NOMO-1 (cell line): ENCODE data around the gene LGALS13.

ENCODE experiments used
- DNase-seq, 2 experiments: peaks; one replicate each; lab custom pipeline; 2025; ENCODE audit not compliant: unreplicated experiment in 2 of 2; lab: John Stamatoyannopoulos, UW

Gene LGALS13, protein sequence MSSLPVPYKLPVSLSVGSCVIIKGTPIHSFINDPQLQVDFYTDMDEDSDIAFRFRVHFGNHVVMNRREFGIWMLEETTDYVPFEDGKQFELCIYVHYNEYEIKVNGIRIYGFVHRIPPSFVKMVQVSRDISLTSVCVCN

DNA sequence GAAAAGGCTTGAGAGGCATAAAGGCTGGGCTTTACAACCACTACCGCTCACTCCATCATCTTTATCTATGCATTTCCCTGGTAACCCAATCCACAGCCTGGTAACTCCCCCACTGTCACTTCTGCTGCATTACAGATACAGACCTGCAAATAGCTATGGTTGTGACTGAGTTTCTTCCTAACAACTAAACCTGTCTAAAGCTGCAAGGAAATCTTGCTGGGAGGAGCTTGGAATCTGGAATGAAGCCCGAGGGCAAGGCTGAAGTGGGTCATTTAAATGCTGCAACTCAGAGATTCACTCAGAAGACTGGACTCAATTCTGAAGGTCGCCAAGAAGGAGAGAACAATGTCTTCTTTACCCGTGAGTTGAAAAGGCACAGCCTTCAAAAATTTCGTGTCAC is at the start of gene LGALS13:
Gene LGALS13 (plus strand): TSS at position 301 of the 400 bp plus-strand sequence. CDS start 45 bp downstream, at position 346.
- no peak for DNase-seq

DNA sequence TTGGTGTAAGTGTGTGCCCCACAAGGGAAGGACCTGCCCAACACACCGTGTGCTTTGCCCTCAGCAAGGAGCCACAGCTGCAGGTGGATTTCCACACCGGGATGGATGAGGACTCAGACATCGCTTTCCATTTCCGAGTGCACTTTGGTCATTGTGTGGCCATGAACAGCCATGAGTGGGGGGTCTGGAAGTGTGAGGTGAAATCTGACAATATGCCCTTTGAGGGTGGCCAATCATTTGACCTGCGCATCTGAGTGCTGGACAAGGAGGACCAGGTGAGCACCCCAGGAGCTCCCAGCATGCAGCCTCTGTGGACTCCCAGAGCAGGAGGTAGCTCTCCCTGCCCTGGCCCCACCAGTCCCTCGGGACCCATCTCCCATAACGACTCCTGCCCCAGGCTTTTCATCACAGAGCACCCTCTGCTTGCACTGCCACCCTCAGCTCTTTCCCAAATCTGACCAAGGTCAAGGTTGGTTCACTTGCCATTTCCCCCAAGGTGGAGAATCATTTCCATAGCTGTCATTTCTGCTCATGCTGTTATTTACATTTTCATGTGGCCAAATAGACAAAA is 49.2 kb upstream of the LGALS13 start:
- DNase-seq, result no peak

DNA sequence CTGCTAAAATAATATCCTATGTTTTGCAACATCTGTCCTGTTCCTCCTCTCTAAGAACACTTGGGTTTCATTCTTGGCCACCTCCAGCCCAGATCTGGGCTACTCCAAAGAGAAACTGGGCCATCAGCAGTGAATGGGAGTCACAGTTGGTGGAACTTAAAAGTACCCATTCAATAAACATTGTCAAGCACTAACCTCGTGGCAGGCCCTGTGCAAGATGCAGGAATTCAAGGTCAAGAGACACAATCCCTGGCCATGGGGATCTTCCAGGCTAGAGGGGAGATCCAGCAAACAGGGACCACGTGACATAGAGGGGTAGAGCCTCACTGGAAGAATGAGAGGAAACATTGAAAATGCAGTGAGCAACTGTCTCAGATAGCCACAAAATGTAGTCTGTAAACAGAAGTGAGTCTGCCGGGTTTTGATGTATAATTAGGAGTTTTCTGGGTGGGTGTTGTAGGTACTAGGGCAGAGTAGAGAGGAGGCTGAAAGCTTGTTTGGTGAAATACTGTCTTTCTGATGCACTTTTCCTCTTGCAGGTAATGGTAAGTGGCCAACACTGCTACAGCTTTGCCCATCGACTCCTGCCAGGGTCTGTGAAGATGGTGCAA is 47.5 kb upstream of the LGALS13 start:
- DNase-seq, result no peak

DNA sequence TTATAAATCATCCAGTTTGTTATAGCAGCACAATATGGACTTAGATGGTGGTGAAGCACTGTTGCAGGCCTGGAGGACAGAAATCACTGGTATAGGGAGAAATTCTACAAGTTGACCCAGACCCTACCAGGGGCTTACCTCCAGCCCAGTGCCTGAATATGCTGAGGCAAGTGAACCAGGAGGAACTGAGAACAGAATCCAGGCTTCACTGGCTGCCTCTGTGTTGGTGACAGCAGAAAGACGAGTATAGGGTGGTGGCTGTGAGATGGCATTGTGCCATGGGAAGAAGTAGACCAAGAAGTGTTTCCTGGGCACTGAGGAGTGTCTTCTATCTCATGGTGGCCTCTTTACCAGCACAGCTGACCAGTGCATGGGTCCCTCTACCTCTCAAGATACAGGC is 46.4 kb upstream of the LGALS13 start:
- DNase-seq, result no peak

DNA sequence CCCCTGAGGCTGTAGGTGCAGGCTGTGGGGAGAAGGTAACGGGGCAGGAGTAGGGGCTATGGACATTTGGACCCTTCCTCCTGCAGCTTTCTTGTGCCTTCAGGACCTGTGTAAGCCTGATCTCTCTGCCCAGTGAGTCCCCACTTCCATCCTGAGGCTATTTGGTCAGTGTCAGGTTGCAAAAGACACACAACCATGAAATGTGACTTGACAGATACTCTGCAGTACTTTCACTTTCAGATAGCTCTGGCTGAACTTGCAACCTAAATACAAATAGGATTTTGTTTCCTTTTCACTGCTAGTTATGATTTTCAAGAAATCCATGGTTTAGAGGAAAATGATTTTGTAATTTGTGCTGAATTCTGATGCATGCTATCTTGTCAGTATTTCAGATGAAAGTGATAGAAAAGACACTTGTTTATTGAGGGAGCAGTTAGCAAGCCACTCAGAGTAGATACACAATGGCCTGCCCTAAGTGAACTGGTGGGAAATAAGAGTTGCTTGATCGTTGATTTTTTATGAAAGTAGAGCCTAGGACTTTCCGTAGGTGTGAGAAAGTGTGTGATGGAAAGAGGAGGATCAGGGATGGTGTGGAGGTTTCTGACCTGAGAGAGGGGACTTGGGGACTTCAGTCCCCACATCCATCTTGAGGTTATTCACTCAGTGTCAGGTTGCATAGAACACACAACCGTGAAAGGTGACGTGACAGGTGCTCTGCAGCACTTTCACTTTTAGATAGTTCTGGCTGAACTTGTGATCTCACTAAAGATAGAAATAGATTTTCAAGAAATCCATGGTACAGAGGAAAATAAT is 44.3 kb upstream of the LGALS13 start:
- DNase-seq, result peak; percentile 11 to 63

DNA sequence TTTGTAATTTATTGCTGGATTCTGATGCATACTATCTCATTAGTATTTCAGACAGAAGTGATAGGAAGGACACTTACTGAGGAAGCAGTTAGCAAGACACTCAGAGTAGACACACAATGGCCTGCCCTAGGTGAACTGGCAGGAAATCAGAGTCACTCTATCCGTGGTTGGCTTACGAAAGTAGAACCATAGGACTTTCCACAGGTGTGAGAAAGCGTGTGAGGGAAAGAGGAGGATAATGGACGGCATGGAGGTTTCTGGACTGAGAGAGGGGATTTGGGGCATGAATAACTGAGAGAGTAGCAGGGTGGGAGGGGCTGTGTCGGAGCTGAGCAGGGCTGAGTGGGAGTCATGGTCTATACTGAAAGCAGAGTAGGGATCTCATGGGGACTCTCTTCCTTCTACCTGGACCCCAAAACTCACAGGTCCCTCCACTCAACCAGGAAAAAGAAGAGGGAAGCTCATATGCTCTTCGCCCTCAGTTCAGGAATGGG is 43.7 kb upstream of the LGALS13 start:
- no peak for DNase-seq

DNA sequence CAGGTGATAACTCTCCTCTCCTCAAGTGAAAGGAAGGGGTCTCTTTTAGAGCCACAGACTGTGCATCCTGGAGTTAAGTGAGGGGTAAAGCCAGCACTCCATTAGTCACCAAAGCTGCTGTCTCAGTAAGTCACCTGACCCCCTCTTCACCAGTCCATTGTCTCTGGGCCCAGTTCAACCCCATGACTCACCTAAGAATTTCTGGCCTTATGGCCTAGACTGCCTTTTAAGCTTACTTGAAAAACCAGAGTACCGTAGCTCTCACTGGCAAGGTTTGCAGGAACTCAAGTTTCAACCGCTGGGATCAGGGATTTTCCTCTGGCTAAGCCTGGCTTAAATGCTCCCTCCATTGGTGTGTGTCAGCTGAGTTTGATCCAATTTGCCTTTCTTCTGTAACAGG is 38.9 kb upstream of the LGALS13 start:
- DNase-seq, result no peak

DNA sequence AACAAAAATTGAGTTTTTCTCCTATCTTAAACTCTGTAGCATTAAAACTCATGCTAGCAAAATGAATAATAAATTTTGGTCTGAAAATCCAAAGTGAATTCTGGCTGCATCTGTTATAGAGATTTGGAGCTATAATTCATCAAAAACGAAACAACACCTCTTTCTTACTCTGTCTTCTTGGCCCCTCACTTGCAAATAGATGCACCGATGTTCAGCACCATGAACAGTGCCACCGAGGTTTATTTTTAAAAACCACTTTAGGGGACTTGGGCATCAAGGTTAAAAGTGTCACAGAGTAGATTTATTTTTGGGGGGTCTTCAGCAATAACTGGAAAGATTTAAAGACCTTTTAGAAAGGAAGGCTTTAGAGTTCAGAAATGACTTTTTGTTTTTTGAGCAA is 36.3 kb upstream of the LGALS13 start:
- no peak for DNase-seq

DNA sequence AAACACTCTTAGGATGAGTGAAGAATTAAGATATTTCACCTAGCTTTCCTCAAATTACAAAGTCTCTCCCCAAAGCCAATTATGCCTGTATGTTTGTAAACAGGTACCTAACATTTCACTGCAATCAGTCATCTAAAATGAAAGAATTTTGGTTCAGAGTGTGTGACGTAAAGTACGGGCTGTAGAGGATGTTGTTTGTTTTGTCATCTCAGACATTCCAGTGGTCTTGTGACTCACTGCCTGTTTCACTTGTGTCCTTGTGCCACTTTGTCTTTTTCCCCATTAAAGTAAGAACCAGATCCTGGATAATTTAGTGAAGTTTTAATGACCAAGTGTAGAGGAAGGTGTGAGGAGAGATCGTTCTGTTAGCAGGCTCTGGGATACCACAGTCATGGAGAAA is 33.7 kb upstream of the LGALS13 start:
- no peak for DNase-seq

DNA sequence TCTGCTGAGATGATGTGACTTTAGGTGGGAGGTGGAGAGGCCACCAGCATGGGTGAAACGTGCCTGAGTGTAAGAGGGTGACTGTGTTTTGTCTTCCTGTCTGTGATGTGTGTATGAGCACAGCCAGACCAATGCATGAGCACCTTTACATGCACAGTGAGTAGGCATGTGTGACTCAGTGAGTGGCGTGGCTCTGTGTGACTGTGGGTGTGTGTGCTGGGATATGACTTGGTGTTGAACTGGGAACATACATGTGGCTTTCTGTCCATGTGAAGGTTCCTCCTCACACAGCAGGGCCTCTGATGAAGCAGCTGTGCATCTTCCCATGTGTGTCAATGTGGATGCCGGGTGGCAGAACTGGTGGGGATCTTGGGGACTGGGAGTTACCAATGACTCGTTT is 19.9 kb upstream of the LGALS13 start:
- no peak for DNase-seq

DNA sequence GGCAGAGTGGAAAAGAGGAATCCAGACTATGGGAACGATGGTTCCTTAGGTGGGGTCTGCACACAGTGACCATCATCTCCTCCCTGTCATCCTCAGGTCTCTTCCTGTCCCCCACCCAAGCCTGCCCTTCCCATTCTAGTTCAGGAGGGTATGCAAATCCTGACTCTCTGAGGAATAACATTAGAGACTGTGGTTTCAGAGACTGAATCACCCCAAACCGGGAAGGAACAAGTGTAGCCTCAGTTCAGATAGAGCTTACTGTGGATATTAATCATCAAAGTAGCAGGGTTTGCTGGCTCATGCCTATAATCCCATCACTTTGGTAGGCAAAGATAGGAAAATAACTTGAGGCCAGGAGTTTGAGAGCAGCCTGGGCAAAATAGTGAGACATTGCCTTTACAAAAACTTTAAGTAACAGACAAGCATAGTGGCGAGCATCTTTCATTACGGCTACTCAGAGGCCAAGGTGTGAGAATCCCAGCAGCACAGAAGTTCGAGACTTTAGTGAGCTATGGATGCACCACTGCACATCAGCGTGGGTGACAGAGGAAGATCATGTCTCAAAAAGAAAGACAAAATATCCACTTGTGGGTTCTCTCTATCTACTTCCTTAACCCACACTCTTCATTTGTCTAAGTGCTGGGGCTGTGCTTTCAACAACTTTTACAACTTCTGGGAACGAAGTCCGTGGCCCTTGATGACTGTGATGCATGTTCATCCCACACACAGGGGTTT is 19.3 kb upstream of the LGALS13 start:
- DNase-seq, result no peak

DNA sequence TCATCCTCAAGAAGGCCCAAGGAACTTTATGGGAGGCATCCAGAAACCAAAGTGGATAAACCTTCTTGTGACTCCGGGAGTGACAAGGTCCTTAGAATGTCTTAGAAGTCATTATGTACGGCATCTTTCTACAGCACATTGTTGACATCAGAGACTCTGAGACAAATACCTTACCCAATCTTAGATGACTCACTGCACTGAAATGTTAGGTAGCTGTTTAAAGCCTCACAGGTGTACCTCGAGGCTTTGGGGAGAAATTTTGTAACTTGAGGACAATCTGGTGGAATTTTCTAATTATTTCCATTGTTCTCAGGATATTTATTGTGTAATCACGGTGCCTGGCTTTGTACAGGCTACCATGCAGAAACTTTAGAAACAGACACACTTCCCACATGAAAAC is 14.8 kb upstream of the LGALS13 start:
- DNase-seq, result no peak

DNA sequence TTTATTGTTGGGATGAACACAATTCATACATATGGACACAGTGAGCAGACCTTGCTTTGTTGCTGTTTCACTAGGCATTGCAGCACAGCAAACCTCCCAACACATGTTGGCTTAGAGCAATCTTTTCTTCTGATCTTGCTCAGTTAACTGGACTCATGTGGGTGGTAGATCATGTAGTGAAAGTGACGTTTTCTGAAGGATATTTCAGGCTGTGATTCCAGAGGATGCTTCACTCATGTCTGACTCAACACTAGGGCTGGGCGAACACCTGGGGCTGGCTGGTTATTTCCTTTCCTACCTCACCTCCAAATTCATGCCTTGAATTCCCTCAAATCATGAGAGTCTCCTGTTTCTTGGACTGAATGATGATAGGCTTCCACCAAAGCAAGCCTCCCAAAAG is 14.3 kb upstream of the LGALS13 start:
- DNase-seq, result no peak

DNA sequence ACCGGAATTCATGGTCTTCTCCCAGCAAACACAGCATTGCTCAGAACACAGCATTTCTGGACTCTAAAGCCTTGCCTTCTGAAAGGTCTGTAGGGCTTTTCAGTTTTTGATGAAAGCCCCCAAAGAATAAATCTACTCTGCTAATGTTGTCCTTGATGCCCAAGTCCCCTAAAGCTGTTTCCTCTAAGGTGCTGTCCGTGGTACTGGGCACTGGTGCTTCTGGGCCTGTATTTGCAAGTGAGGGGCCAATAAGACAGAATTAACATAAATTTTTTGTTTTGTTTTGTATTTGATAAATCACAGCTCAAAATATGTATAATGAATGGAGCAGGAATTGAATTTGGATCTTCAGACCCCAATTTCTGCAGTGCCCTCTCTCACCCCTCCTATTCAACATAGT is 12.1 kb upstream of the LGALS13 start:
- DNase-seq, result no peak

DNA sequence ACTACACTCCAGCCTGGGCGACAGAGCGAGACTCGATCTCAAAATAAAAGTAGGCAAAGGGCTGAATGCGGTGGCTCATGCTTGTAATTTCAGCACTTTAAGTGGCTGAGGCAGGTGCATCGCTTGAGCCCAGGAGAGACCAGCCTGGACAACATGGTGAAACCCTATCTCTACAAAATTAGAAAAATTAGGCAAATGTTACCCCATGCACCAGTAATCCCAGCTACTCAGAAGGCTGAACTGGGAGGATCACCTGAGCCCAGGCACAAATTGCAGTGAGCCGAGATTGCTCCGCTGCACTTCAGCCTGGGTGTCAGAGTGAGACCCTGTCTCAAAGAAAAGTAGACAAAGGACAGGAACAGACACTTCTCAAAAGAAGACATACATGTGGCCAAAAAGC is 9.9 kb upstream of the LGALS13 start:
- DNase-seq, result no peak

DNA sequence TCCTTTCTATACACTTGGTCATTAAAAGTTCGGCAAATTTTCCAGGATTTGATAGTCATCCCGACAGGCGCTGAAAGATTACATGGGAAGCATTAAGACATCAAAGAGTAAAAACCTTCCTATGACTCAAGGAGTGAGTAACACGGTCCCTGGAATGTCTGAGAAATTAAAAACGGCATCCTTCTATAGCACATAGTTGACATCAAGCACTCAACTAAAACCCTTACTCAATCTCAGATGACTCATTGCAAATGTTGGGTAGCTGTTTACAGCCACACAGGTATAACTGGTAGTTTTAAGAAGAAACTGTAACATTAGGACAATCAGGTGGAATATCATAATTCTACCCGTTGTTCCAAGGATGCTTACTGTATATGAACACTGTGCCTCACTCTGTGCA is 6.4 kb upstream of the LGALS13 start:
- DNase-seq, result no peak

DNA sequence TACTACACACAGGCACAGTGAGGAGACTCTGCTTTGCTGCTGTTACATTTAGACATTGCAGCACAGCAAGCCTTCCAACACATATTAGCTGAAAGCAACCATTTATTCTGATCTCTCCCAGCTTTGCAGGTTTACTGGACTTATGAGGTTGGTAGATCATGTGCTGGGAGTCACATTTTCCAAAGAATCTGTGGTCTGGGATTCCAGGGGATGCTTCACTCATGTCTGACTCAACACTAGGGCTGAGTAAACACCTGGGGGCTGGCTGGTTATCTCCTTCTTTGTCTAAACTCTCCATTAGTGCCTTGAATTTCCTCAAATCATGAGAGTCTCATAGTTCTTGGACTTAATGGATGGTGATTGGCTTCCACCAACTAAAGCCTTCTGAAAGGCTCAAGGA is 5.4 kb upstream of the LGALS13 start:
- no peak for DNase-seq

DNA sequence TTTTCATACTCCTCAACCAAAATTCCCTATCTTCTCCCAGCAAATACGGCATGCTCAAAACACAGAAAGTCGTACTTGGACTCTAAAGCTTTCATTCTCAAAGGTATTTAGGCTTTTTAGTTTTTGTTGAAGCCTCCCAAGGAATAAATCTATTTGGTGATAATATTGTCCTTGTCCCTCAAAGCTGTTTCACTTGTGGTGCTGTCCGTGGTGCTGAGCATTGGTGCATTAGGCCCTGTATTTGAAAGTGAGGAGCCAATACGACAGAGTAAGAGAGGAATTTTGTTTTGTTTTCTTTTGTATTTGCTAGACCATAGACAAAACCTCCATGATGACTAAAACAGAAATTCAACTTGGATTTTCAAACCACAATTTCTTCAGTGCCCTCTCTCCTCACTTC is 3.2 kb upstream of the LGALS13 start:
- peak in 1 of 2 experiments; percentile 1 for DNase-seq

DNA sequence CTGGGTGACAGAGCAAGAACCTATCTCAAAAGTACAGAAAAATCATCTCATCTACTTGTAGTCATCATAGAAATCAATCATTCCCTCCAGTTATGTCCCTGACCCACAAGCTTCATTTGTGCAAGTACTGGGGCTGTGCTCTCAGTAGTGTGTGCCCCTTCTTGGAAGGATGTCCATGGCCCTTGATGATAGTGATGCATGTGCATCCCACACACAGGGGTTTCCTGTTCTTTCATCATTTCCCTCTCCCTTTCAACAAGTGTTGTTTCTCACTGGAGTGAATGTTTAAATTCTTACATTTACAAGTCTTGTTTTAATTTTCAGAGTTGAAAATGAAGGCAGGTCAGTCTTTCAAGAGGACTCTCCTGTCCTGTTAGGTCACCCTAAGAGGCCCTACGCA is 1.5 kb downstream of the LGALS13 start:
- DNase-seq, result no peak

DNA sequence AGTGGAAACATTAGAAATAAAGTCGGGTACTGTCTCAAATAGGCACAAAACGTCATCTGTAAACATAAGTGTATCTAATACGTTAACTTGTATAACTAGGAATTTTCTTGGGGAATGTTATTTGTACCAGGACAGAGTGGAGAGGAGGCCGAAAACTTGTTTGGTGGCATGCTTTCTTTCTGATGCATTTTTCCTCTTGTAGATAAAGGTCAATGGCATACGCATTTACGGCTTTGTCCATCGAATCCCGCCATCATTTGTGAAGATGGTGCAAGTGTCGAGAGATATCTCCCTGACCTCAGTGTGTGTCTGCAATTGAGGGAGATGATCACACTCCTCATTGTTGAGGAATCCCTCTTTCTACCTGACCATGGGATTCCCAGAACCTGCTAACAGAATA is 4.7 kb downstream of the LGALS13 start:
- no peak for DNase-seq

DNA sequence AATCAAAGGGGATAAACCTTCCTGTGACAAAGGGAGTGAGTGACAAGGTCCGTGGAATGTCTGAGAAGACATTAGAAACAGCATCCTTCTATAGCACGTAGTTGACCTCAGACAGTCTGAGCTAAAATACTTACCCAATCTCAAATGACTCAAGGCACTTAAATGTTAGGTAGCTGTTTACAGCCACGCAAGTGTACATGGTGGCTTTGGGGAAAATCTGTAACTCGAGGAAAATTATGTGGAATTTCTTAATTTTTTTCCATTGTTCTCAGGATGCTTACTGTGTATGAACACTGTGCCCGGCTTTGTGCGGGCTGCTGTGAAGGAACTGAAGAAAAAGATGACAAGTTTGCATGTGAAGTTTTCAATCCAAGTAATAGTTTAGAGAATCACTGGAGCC is 5.2 kb downstream of the LGALS13 start:
- no peak for DNase-seq
